Loucy (cell line): ENCODE results near the gene IFT22.
"Not testable (repeated sequence)": the region's sequence is repeated elsewhere in the genome, so short reads cannot be mapped to it uniquely, and the experiment has no call there.

Experiments
- EZH2phosphoT487 ChIP-seq: fragments of 200-600 bp; IDR thresholded peaks from 2 replicates; pipeline ENCODE4 v1.6.1; 2018; ENCODE audit warnings: antibody characterized with exemption, mild to moderate bottlenecking, moderate library complexity, borderline replicate concordance
- TF ChIP-seq, protein P1 (sequence below): fragments of 200-600 bp; sonication (generic); conservative IDR thresholded peaks from 2 replicates; pipeline ENCODE4 v1.5.1; 2014; ENCODE audit warnings: mild to moderate bottlenecking, antibody characterized with exemption, low read length

DNA sequence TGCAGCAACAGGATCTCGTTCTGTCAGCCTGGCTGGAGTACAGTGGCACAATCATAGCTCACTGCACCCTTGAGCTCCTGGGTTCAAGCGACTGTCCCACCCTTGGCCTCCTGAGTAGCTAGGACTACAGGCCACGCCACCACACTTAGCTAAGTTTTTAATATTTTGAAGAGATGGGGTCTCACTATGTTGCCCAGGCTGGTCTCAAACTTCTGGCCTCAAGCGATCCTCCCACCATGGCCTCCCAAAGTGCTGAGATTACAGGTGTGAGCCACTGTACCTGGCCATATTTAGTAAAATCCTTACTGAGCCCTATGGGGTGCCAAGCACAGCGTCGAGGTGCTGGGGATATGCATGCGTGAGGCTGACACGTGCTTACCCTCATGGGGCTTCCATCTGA lies 40.7 kb downstream of the IFT22 start:
- TF ChIP-seq, protein P1, sequence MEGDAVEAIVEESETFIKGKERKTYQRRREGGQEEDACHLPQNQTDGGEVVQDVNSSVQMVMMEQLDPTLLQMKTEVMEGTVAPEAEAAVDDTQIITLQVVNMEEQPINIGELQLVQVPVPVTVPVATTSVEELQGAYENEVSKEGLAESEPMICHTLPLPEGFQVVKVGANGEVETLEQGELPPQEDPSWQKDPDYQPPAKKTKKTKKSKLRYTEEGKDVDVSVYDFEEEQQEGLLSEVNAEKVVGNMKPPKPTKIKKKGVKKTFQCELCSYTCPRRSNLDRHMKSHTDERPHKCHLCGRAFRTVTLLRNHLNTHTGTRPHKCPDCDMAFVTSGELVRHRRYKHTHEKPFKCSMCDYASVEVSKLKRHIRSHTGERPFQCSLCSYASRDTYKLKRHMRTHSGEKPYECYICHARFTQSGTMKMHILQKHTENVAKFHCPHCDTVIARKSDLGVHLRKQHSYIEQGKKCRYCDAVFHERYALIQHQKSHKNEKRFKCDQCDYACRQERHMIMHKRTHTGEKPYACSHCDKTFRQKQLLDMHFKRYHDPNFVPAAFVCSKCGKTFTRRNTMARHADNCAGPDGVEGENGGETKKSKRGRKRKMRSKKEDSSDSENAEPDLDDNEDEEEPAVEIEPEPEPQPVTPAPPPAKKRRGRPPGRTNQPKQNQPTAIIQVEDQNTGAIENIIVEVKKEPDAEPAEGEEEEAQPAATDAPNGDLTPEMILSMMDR: not testable (repeated sequence)
- TF ChIP-seq EZH2phosphoT487: not testable (repeated sequence)
